HG03135 (cell line): Measurements from ENCODE around the gene LRRC46.
A peak's percentile ranks its signal among the peaks of the same experiment; 100 is the strongest.

ENCODE experiments used
- ATAC-seq: cut with Tn5 transposase; IDR thresholded peaks from one replicate; pipeline ENCODE4 v1.9.1; 2021; ENCODE audit warnings: mild to moderate bottlenecking, moderate library complexity; ENCODE audit not compliant: unreplicated experiment

The LRRC46 gene

GRCh38 chr17:47808830-47809480 is 22.5 kb upstream of the LRRC46 start:
- ATAC-seq: no peak

DNA sequence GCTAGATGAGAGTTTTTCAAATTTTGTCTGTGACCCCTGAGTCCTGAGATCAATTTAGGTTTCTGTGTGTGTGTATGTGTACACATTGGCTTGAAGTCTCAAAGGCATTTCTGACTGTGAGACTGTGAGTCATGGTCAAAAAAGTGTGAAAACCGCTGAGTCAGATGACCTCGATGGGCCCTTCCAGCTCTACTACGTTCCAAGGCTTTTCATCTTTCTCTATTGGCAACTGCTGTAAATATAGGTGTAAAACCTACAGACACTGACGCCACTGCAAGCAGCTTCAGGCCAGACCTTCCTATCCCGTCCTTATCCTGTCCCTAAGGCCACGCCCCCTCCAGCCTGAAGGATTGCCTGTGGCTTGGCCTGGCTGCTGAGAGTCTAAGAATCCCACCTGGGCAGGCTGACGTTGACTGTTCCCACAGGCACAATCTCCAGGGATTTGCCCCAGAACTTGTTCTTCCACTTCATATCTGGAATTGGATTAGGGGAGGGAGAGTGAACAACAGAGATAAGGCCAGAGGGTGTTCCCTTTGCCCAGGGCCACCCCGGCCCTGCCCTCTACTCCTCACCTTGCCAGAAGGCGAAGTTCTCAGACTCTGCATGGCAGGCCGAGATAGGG is 21.2 kb upstream of the LRRC46 start:
- ATAC-seq: no peak

- no peak for ATAC-seq
Observed at GRCh38 chr17:47810901-47811635, 20.4 kb upstream of the LRRC46 start.

DNA sequence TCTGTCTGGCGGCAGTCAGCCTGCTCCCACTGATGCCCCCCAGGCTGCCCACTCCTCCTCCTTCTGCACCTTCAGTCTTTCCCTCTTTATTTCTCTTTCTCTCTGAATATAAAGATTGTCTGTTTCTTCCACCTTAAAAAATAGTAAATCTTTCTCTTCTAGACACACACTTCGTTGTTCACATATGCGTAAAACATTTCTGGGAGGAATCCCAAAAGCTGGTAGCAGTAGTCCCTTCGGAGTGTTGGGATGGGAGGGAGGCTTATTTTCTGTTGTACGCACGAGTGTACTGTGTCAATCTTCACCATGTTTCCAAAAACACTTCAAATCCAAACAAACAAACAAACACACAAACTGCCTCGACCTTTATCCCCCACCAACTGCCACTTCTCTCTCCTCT is 19.8 kb upstream of the LRRC46 start:
- no peak for ATAC-seq

GRCh38 chr17:47812146-47812920 is 19.1 kb upstream of the LRRC46 start:
- ATAC-seq: no peak

DNA sequence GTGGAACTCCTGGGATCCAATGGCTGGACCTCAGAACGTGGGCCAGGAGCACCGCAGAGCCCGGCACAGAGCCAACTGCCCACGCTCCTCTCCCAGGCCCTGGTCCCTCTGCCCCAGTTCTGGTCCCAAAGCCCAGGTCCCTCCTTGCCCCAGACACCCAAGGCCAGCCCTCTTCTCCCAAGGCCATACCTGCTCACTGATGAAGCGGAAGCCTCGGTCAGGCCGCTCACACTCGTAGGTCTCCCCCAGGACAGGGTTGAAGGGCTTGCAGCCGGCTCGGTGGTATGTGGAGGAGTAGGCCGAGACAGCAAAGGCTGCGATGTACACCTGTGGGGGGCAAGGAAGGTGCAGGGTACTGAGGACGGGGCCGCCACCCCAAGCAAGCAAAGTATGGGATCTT is 18.4 kb upstream of the LRRC46 start:
- no peak for ATAC-seq

- no peak for ATAC-seq
Observed at GRCh38 chr17:47813512-47814031, 17.9 kb upstream of the LRRC46 start.

GRCh38 chr17:47815106-47815918 is 16.2 kb upstream of the LRRC46 start:
- no peak for ATAC-seq

DNA sequence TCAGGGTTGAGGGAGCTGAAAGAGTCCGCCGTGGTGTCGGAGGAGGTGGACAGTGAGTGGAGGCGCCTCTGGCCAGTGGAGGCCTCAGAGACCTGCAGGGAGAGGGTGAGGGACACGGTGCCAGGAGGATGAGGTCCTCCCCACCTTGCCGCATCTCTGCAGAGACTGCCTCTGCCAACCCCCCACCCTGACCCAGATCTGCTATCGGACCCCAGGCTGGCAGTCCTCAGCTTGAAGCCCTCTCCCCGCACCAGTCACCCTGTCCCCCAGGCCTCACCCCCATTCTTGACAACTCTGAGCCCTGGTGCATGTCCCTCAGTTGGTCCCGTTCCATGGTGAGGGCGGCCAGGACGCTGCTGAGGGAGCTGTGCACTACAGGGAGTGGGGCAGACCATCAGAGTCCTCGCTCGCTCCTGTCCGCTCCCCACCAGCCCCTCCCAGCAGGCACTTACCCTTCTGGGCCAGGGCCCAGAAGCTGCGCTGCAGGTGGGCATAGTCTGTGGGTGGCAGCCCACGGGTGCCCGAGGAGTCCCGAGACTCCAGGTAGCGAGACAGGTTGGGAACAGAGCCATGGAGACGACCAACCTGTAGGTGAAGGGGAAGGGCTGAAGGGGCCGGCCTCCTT is 15.2 kb upstream of the LRRC46 start:
- ATAC-seq: no peak

DNA sequence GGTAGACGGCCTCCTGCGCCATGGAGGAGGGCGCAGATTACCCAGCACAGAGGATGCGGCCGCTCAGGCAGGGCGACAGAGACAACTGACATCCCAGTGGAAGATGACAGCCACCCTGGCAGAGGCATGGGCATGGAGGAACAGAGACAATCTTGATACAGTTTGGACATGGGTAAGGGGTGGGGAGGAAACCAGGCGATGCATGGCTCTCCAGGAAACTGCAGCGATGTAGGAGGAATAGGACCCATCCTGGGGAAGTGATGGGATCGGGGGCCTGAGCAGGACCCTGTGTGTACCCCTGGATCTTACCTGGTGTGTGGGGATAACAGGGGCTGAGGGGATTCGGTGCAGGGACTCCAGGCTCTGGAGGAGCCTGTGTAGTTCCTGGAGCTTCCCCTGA is 14.5 kb upstream of the LRRC46 start:
- no peak for ATAC-seq

DNA sequence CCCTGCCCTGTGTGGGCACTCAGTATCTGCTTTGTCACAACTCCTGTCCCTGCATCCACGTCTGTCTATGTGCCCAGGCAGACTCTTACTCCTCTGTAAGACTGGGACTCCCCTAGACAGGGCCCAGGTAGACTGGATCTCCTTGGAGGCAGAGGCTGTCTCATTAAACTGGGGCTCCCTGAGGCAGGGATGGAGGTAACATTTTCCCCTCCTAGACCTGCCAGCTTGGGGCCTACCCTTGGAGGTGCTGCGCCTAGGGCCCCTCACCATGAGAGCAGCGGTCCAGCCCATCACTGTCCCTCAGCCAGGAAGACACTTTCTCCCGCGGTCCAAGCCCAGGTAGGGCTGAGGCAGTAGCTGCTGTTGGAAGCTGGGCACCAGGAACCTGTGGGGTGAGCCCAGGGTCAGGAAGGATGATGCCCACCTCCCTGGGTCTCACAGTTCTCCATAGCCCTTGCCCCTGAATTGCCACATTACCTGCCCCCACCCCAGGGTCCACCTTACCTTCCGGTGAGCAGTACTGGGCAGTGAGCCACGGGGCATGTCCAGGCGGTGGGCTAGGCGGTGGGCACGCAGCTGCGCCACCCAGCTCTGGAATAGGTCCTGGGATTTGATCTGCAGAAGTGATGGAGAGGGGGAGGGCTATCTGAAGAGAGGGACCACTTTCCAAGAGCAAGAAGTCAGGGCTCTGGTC is 13.3 kb upstream of the LRRC46 start:
- no peak for ATAC-seq

DNA sequence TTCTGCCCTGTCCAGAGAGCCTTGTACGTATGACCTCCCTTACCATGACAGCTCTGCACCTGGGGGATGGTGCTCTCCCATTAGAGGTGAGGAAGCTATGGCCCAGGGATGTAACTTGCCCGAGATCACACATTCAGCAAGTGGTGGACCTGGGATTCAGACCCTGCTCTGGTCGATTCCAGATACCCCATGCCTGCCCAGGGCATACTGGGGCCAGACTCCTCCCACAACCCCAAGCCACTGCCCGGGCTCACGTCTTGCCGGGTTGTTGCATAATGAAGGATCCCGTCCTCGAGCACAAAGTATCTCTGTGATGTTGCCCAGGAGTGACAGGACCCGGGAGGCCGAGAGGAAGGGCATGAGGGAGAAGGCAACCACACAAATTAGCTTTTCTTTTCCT is 12.0 kb upstream of the LRRC46 start:
- ATAC-seq: no peak

- no peak for ATAC-seq
Observed at GRCh38 chr17:47820033-47820789, 11.3 kb upstream of the LRRC46 start.

GRCh38 chr17:47821031-47821423 is 10.4 kb upstream of the LRRC46 start:
- no peak for ATAC-seq

DNA sequence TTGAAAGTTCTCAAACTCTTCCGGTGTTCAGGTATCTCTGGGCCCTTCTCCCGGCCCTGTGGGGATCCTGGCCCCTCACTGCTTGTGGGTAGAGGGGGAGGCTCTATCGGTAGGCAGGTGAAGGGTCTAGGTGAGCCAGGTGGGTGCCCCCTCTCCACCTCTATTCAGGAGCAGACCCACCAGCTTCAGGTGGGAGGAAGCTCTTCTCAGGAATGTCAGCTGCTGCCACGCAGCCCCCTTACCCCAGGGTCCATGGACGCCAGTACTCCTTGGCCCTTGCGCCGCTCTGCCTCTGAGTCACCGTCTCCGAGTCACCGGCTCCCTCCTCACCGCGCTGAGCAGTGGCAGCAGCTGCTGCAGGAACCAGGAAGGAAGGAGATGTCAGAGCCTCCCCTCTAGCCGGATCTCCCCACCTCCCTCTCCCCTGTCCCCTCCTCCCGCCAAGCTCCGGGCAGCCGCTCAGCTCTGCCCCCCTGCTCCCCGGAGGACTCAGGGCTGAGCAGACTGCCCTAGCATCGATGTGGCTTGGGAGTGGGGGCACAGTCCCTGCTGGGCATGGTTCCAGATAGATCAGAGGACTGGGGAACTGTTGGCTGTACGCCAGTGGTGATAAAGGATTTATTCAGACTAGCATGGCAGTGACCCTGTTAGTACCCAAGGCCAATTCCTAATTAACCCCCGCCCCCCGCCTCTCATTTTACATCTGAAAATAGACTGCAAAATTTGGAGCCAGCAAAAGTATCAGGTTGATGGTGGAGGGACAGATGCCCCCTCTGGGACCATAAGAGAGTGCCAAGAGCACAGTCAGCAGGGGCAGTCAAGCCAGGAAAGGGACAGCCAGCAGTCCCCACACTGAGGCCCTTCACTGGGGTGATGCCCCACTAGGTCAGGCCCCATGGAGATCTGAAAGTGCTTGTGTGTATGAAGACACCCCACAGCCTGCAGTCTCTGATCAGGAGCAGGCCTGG is 9.8 kb upstream of the LRRC46 start, which contains the start of gene OSBPL7:
Gene OSBPL7, minus strand, starts transcription at position 371 of the 968 bp plus-strand sequence. CDS start 1,516 bp downstream, outside the sequence.
- ATAC-seq: peak; percentile 75

- ATAC-seq: no peak
Observed at GRCh38 chr17:47822785-47823184, 8.7 kb upstream of the LRRC46 start.

- ATAC-seq: no peak
Observed at GRCh38 chr17:47823519-47823918, 8.0 kb upstream of the LRRC46 start.
